Aorta (tissue), 5 donors: ENCODE results near the gene SAMD4A. TPM values are rescaled to one million over a fixed set of nuclear protein-coding genes. Genes with fewer than 3 reads are reported as not detected.
A peak's percentile ranks its signal among the peaks of the same experiment; 100 is the strongest.

Experiments
- ATAC-seq: fragments of 200-7000 bp; cut with Tn5 transposase; one replicate; pipeline ENCODE4 v1.9.1; 2022; ENCODE audit warnings: moderate library complexity; ENCODE audit not compliant: low FRiP score
- DNase-seq, 2 donors: peaks; one replicate each; pipeline ENCODE4 v3.0.0-alpha.2; 2020
- H3K27ac ChIP-seq, 2 donors: one replicate each; pipeline ENCODE4 v1.5.1; 2013; ENCODE audit warnings: low read length in 2 of 2, mild to moderate bottlenecking in 2 of 2, moderate library complexity in 2 of 2, control low read depth in 1 of 2, inconsistent platforms in 1 of 2, low read depth in 1 of 2
- H3K27me3 ChIP-seq, 2 donors: one replicate each; pipeline ENCODE4 v1.6.1; 2013; ENCODE audit warnings: control low read depth in 1 of 2, low read length in 1 of 2, mild to moderate bottlenecking in 1 of 2, moderate library complexity in 1 of 2; ENCODE audit not compliant: insufficient read depth in 2 of 2, control insufficient read depth in 1 of 2
- H3K36me3 ChIP-seq, 2 donors: one replicate each; pipeline ENCODE4 v1.6.1; 2013; ENCODE audit warnings: control low read depth in 1 of 2, low read length in 1 of 2, mild to moderate bottlenecking in 1 of 2; ENCODE audit not compliant: insufficient read depth in 2 of 2, control insufficient read depth in 1 of 2
- H3K4me1 ChIP-seq, 2 donors: one replicate each; pipeline ENCODE4 v1.6.1; 2013; ENCODE audit warnings: low read length in 2 of 2, control low read depth in 1 of 2, mild to moderate bottlenecking in 1 of 2, moderate library complexity in 1 of 2; ENCODE audit not compliant: insufficient read depth in 2 of 2, control insufficient read depth in 1 of 2
- H3K4me3 ChIP-seq, 2 donors: one replicate each; pipeline ENCODE4 v1.5.1; 2013; ENCODE audit warnings: low read length in 2 of 2, control low read depth in 1 of 2, mild to moderate bottlenecking in 1 of 2
- H3K9me3 ChIP-seq: one replicate; pipeline ENCODE4 v1.6.1; 2013; ENCODE audit warnings: mild to moderate bottlenecking, low read length; ENCODE audit not compliant: control insufficient read depth
- WGBS, 2 donors: extraction: QIAGEN DNeasy Blood & Tissue Kit; methylation state at CpG; one replicate each; pipeline ENCODE4 v1.1.7; 2013; 5-methylcytosine and 5-hydroxymethylcytosine counted together
- intact Hi-C, 2 donors: fragments of 100-400 bp; cut with DNase I; formaldehyde crosslinking; loops; one replicate each; pipeline versions ENCODE4 v1.14.2 to v1.15.0; 2022
- polyA plus RNA-seq, 2 donors: library from polyadenylated mRNA; stranded (reverse); fragments of 200-250 nt; gene quantifications; one replicate each; pipeline ENCODE4 v1.2.3, GENCODE V29; 2013
- total RNA-seq, 2 donors: library from RNA; stranded (reverse); fragmentation: NEBNext Ultra II Directional; extraction: Animal tissue kit (Norgen Biotek cat#: 25700); gene quantifications; one replicate each; pipeline ENCODE4 v1.2.1, GENCODE V29; 2021
- donor health status: healthy with polysubstance abuse.
- donor health status: Bipolar disorder and iron deficiency.
- donor health status: DM: no; HTN: no; CAD: no.
- donor health status: DM: no; HTN: no; CAD: no.
- donor health status: DM: yes; HTN: yes; CAD: no.

Gene SAMD4A
- total and polyA plus RNA-seq, 4 donors: 18.8 to 386 (median 102) TPM

- ATAC-seq (no peak), DNase-seq (no peak)
- peaks cover 2% of the 10 kb centered on the region for H3K9me3 ChIP-seq
- H3K27ac ChIP-seq: no peak overlapping the region
- no peaks in the 10 kb centered on the region for H3K36me3 ChIP-seq
- H3K4me1 ChIP-seq: no peaks in the 10 kb centered on the region
- no peak overlapping the region for H3K4me3 ChIP-seq
- no peaks in the 10 kb centered on the region for H3K27me3 ChIP-seq
- intact Hi-C loops: no loop called here
Observed at GRCh38 chr14:54834081-54834480, 267.2 kb downstream of the SAMD4A start.

DNA sequence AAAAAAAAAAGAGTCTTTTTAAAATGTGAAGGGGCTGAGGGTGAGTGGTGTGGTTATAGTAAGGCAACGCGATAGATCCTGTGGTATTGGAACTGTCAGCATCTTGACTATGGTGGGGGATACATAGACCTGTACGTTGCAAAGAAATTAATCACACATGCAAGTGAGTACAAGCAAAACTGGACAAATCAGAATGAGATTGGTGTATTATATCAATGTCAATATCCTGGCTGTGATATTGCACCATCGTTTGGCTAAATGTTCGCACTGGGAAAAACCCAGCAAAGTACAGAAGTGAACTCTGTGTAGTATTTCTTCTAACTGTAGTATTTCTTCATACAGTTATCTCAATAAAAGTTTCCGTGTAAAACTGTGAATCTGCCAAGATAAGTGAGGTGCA, 267.8 kb downstream of the SAMD4A start:
- no peaks in the 10 kb centered on the region for H3K36me3 ChIP-seq
- DNase-seq: no peak
- no peak overlapping the region for H3K27ac ChIP-seq
- intact Hi-C loops: no loop called here
- H3K4me1 ChIP-seq: peaks cover 0 to 2% of the 10 kb centered on the region in 2 donors
- H3K27me3 ChIP-seq: no peaks in the 10 kb centered on the region
- 86 to 91% methylated on average over 6 of the region's 6 CpGs for WGBS, 2 donors
- no peak for ATAC-seq
- H3K4me3 ChIP-seq: no peak overlapping the region
- H3K9me3 ChIP-seq: peaks cover 2% of the 10 kb centered on the region

- Histone ChIP-seq H3K27me3 (no peaks in the 10 kb centered on the region), H3K36me3 (no peaks in the 10 kb centered on the region), H3K9me3 (peaks cover 2% of the 10 kb centered on the region), H3K27ac (no peak overlapping the region), H3K4me3 (no peak overlapping the region), H3K4me1 (peaks cover 3 to 4% of the 10 kb centered on the region in 2 donors)
- intact Hi-C loops: no loop called here
- WGBS, 2 donors: 72 to 79% methylated on average over 2 of the region's 2 CpGs
- DNase-seq (no peak), ATAC-seq (no peak)
Observed at GRCh38 chr14:54836231-54836630, 269.3 kb downstream of the SAMD4A start.

DNA sequence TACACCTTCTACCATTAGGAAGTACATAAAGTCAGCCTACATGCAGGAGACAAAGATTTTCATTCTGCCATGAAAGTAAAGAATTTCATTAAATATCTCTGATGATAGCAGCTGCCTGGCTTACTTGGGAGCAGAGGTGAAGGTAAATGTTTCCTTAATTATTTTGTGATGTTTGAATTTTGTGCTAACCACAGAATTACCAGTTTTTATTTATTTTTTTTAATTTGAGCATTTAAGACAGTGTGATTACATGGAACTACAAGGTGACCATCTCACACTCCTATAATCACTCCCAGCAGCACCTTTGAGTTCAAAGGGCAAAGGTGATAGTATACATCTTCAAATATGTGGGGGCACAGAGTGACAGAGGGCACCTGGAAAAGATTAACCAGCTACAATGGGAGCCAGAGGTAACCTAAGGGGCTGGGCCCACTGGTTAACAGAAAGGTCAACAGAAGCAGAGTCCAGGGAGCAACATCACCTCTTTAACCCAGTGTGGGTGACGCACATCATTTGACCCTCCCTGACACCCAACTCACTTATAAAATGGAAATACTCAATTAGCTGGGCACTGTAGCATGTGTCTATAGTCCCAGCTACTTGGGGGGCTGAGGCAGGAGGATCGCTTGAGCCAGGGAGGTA, 270.7 kb downstream of the SAMD4A start:
- H3K4me1 ChIP-seq: peaks cover 4% of the 10 kb centered on the region in 2 donors
- no peak overlapping the region for H3K27ac ChIP-seq
- H3K9me3 ChIP-seq: no peaks in the 10 kb centered on the region
- no peaks in the 10 kb centered on the region for H3K27me3 ChIP-seq
- no peak overlapping the region for H3K4me3 ChIP-seq
- H3K36me3 ChIP-seq: no peaks in the 10 kb centered on the region
- ATAC-seq (no peak), DNase-seq (no peak)
- WGBS, 2 donors: 93 to 99% methylated on average over 2 of the region's 2 CpGs
- intact Hi-C loops: no loop called here

DNA sequence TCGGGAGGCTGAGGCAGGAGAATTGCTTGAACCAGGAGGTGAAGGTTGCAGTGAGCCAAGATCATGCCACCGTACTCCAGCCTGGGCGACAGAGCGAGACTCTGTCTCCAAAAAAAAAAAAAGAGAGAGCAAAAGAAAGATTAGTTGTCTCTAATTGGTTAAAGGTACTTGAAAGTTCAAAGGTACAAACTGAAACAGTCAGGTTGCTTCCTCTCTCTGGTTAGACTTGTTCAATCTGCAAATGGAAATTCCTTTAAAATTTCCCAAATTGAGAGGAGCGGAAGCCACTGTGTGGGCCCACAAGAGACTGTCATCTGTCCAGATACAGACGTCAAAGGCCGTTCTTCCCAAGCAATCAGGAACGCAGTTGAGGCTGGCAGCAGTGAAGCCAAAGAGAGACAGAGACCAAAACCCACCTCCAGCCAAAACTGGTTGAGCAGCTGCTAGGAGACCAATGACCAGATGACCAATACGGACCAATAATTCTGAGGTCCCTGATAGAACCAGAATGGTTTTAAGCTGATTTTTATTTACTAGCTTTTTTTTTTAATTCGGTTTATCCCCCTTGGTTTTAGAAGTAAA, 272.1 kb downstream of the SAMD4A start:
- ATAC-seq (no peak), DNase-seq (no peak)
- 95 to 97% methylated on average over 10 of the region's 10 CpGs for WGBS, 2 donors
- Histone ChIP-seq H3K9me3 (no peaks in the 10 kb centered on the region), H3K27ac (no peak overlapping the region), H3K4me3 (no peak overlapping the region), H3K27me3 (no peaks in the 10 kb centered on the region), H3K4me1 (peaks cover 5 to 6% of the 10 kb centered on the region in 2 donors), H3K36me3 (no peaks in the 10 kb centered on the region)
- intact Hi-C loops: no loop called here

- intact Hi-C loops: no loop called here
- no peaks in the 10 kb centered on the region for H3K27me3 ChIP-seq
- H3K4me3 ChIP-seq: no peak overlapping the region
- peak overlapping the region in 1 of 2 donors; percentile 59 for H3K27ac ChIP-seq
- H3K9me3 ChIP-seq: no peaks in the 10 kb centered on the region
- H3K4me1 ChIP-seq: peaks cover 6 to 7% of the 10 kb centered on the region in 2 donors
- WGBS, 2 donors: 25 to 27% methylated on average over 3 of the region's 3 CpGs
- DNase-seq: no peak
- ATAC-seq: peak; percentile 60
- H3K36me3 ChIP-seq: no peaks in the 10 kb centered on the region
Observed at GRCh38 chr14:54839701-54840119, 272.8 kb downstream of the SAMD4A start.

DNA sequence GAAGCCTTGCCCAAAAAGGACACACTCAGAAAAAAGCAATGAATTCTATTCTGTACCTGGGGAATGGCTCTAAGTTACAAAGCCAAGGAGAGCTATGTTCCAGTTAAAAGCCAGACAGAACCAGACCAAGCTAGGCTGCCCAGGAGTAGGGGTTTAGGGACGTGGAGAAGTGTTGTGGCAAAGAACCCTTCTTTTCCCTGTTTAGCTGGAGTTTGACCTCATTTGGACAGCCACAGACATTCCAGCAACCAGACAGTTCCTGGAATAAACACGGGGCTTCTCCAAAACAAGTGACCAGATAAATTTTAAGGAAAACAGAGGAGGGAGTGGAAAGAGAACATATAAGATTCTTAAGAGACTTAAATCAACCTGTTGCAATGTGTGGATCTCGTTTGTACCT, 273.4 kb downstream of the SAMD4A start:
- H3K27ac ChIP-seq: peak overlapping the region in 1 of 2 donors; percentile 73
- no peak for DNase-seq
- ATAC-seq: peak; percentile 24
- no peaks in the 10 kb centered on the region for H3K36me3 ChIP-seq
- no peaks in the 10 kb centered on the region for H3K27me3 ChIP-seq
- no peaks in the 10 kb centered on the region for H3K9me3 ChIP-seq
- H3K4me1 ChIP-seq: peaks cover 6 to 7% of the 10 kb centered on the region in 2 donors
- WGBS, 2 donors: 39 to 45% methylated on average over 3 of the region's 3 CpGs
- H3K4me3 ChIP-seq: no peak overlapping the region
- intact Hi-C loops: no loop called here

GRCh38 chr14:54840798-54841197, 273.9 kb downstream of the SAMD4A start:
- no peak for ATAC-seq
- H3K27me3 ChIP-seq: no peaks in the 10 kb centered on the region

More at GRCh38 chr14:54840798-54841197, 273.9 kb downstream of the SAMD4A start:
- no peaks in the 10 kb centered on the region for H3K9me3 ChIP-seq
- DNase-seq: no peak
- intact Hi-C loops: no loop called here
- 99 to 100% methylated on average over 1 of the region's 1 CpG for WGBS, 2 donors
- no peaks in the 10 kb centered on the region for H3K36me3 ChIP-seq
- no peak overlapping the region for H3K4me3 ChIP-seq
- no peak overlapping the region for H3K27ac ChIP-seq
- peaks cover 6 to 7% of the 10 kb centered on the region in 2 donors for H3K4me1 ChIP-seq
